HG02571 (cell line): ENCODE measurements around the gene ERBB4.
"Not testable (repeated sequence)": the region's sequence is repeated elsewhere in the genome, so short reads cannot be mapped to it uniquely, and the experiment has no call there.

ENCODE experiments used
- ATAC-seq: cut with Tn5 transposase; IDR thresholded peaks from one replicate; pipeline ENCODE4 v1.9.1; 2021; ENCODE audit warnings: mild to moderate bottlenecking, moderate library complexity; ENCODE audit not compliant: unreplicated experiment

Gene ERBB4

GRCh38 chr2:211760103-211760502, 778.5 kb downstream of the ERBB4 start:
- no peak for ATAC-seq

GRCh38 chr2:211756266-211756665, 782.3 kb downstream of the ERBB4 start:
- ATAC-seq, result no peak

- no peak for ATAC-seq
Observed at GRCh38 chr2:211755187-211755586, 783.4 kb downstream of the ERBB4 start.

- no peak for ATAC-seq
Observed at GRCh38 chr2:211751848-211752247, 786.8 kb downstream of the ERBB4 start.

- ATAC-seq, result no peak
Observed at GRCh38 chr2:211748339-211748738, 790.3 kb downstream of the ERBB4 start.

GRCh38 chr2:211745295-211746097, 793.1 kb downstream of the ERBB4 start:
- peak; percentile 91 for ATAC-seq

- ATAC-seq, result no peak
Observed at GRCh38 chr2:211744379-211744778, 794.2 kb downstream of the ERBB4 start.

- ATAC-seq, result no peak
Observed at GRCh38 chr2:211741966-211742365, 796.6 kb downstream of the ERBB4 start.

GRCh38 chr2:211737282-211737681, 801.3 kb downstream of the ERBB4 start:
- no peak for ATAC-seq

- ATAC-seq, result no peak
Observed at GRCh38 chr2:211730215-211730614, 808.4 kb downstream of the ERBB4 start.

- ATAC-seq, result no peak
Observed at GRCh38 chr2:211729433-211729832, 809.2 kb downstream of the ERBB4 start.

- no peak for ATAC-seq
Observed at GRCh38 chr2:211724933-211725332, 813.7 kb downstream of the ERBB4 start.

- ATAC-seq, result no peak
Observed at GRCh38 chr2:211723398-211723797, 815.2 kb downstream of the ERBB4 start.

GRCh38 chr2:211722928-211723327, 815.7 kb downstream of the ERBB4 start:
- ATAC-seq, result no peak

- ATAC-seq, result not testable (repeated sequence)
Observed at GRCh38 chr2:211721874-211722273, 816.7 kb downstream of the ERBB4 start.

- ATAC-seq, result no peak
Observed at GRCh38 chr2:211709389-211709788, 829.2 kb downstream of the ERBB4 start.

- no peak for ATAC-seq
Observed at GRCh38 chr2:211692689-211693088, 845.9 kb downstream of the ERBB4 start.

GRCh38 chr2:211690736-211691135, 847.9 kb downstream of the ERBB4 start:
- ATAC-seq, result no peak

GRCh38 chr2:211688196-211688595, 850.4 kb downstream of the ERBB4 start:
- ATAC-seq, result no peak

- ATAC-seq, result no peak
Observed at GRCh38 chr2:211674715-211675114, 863.9 kb downstream of the ERBB4 start.

GRCh38 chr2:211673133-211673905, 865.3 kb downstream of the ERBB4 start:
- ATAC-seq, result no peak

GRCh38 chr2:211671977-211672376, 866.6 kb downstream of the ERBB4 start:
- ATAC-seq, result no peak
